H1 (cell line): ENCODE results near the gene SLC24A3. TPM values are rescaled to one million over a fixed set of nuclear protein-coding genes. Genes with fewer than 3 reads are reported as not detected.

Source experiments
- CTCF ChIA-PET: fragments of 300-600 bp; sonication (Branson Sonifier 250); formaldehyde crosslinking; loops from one replicate; lab custom pipeline; 2021; ENCODE audit not compliant: partially characterized antibody; lab: Charles Lee
- POLR2A ChIA-PET: fragments of 300-600 bp; sonication (Branson Sonifier 250); formaldehyde crosslinking; loops from one replicate; lab custom pipeline; 2021; ENCODE audit warnings: inconsistent platforms; ENCODE audit not compliant: partially characterized antibody; lab: Charles Lee
- DNase-seq, 2 experiments: peaks; one replicate each; pipeline versions ENCODE4 v3.0.0 to v3.0.0-alpha.2; 2010 to 2022; ENCODE audit warnings: low spot score in 2 of 2, low read depth in 1 of 2, mixed read lengths in 1 of 2
- FAIRE-seq: peaks from 2 replicates; lab custom pipeline; 2011; peaks lifted over from hg19 to GRCh38; lab: Jason Lieb, UNC
- H2AFZ ChIP-seq: 2 replicates; pipeline ENCODE4 v1.8.1; 2012; ENCODE audit warnings: low read length, inconsistent platforms
- H2AK5ac ChIP-seq: 2 replicates; pipeline ENCODE4 v1.6.1; 2013; ENCODE audit warnings: low read depth, low read length
- H2BK120ac ChIP-seq: replicated peaks from 2 replicates; pipeline ENCODE3; 2013; ENCODE audit warnings: low read depth, low read length, inconsistent platforms
- H2BK12ac ChIP-seq: 2 replicates; pipeline ENCODE4 v1.6.1; 2013; ENCODE audit warnings: low read depth, low read length
- H2BK15ac ChIP-seq: 2 replicates; pipeline ENCODE4 v1.6.1; 2013; ENCODE audit warnings: low read length
- H2BK20ac ChIP-seq: 2 replicates; pipeline ENCODE4 v1.6.1; 2013; ENCODE audit warnings: low read length
- H2BK5ac ChIP-seq: 2 replicates; pipeline ENCODE4 v1.6.1; 2013; ENCODE audit warnings: low read depth, low read length
- H3K14ac ChIP-seq: 2 replicates; pipeline ENCODE4 v1.6.1; 2013; ENCODE audit warnings: inconsistent platforms; ENCODE audit not compliant: insufficient read length
- H3K18ac ChIP-seq: 2 replicates; pipeline ENCODE4 v1.6.1; 2013; ENCODE audit warnings: low read length; ENCODE audit errors: extremely low read depth
- H3K23ac ChIP-seq: 2 replicates; pipeline ENCODE4 v1.6.1; 2013; ENCODE audit warnings: inconsistent platforms; ENCODE audit not compliant: insufficient read length
- H3K23me2 ChIP-seq: 2 replicates; pipeline ENCODE4 v1.6.1; 2013; ENCODE audit warnings: low read depth, low read length
- H3K27ac ChIP-seq: 2 replicates; pipeline ENCODE4 v1.6.1; 2011; ENCODE audit warnings: low read depth, low read length, inconsistent platforms
- H3K27me3 ChIP-seq, 4 experiments: replicated peaks in 1 of 4; 1 replicate in 1 of 4; 2 replicates in 3 of 4; pipeline versions ENCODE4 v1.6.1 to v1.8.1; 2011 to 2013; ENCODE audit warnings: low read length in 3 of 4, mild to moderate bottlenecking in 3 of 4, inconsistent platforms in 2 of 4, mixed read lengths in 2 of 4, moderate library complexity in 1 of 4; ENCODE audit not compliant: control insufficient read depth in 3 of 4, insufficient read depth in 3 of 4; ENCODE audit errors: extremely low read depth in 1 of 4
- H3K36me3 ChIP-seq, 4 experiments: 2 replicates each; pipeline versions ENCODE4 v1.6.1 to v1.8.1; 2011 to 2013; ENCODE audit warnings: mild to moderate bottlenecking in 4 of 4, low read length in 3 of 4, moderate library complexity in 2 of 4, control low read depth in 1 of 4, inconsistent platforms in 1 of 4; ENCODE audit not compliant: insufficient read depth in 4 of 4, control insufficient read depth in 2 of 4
- H3K4ac ChIP-seq: replicated peaks from 2 replicates; pipeline ENCODE3; 2013; ENCODE audit warnings: low read length, low read depth, mixed read lengths, inconsistent platforms; ENCODE audit not compliant: insufficient read length
- H3K4me1 ChIP-seq, 4 experiments: replicated peaks in 1 of 4; 1 replicate in 1 of 4; 2 replicates in 3 of 4; pipeline versions ENCODE4 v1.6.1 to v1.8.1; 2011 to 2013; ENCODE audit warnings: low read length in 3 of 4, inconsistent platforms in 2 of 4, mixed read lengths in 1 of 4; ENCODE audit not compliant: insufficient read depth in 4 of 4, control insufficient read depth in 3 of 4
- H3K4me2 ChIP-seq, 2 experiments: 2 replicates each; pipeline versions ENCODE4 v1.6.1 to v1.8.1; 2011 to 2013; ENCODE audit warnings: low read depth in 2 of 2, low read length in 2 of 2, control low read depth in 1 of 2, inconsistent platforms in 1 of 2, mild to moderate bottlenecking in 1 of 2; ENCODE audit not compliant: insufficient read depth in 1 of 2
- H3K4me3 ChIP-seq, 4 experiments: fragments of 200-600, 300-600 bp in 1 of 4; sonication (generic), shearing (Covaris generic), sonication (Bioruptor Twin) in 1 of 4; 2 replicates each; pipeline versions ENCODE4 v1.5.1 to v1.8.1; 2011 to 2016; ENCODE audit warnings: low read length in 4 of 4, low read depth in 3 of 4, control low read depth in 2 of 4, inconsistent platforms in 2 of 4, mild to moderate bottlenecking in 2 of 4, mixed read lengths in 1 of 4, moderate library complexity in 1 of 4; ENCODE audit not compliant: insufficient read depth in 2 of 4; ENCODE audit errors: extremely low read depth in 1 of 4
- H3K56ac ChIP-seq: replicated peaks from 2 replicates; pipeline ENCODE3; 2013; ENCODE audit warnings: low read depth, mild to moderate bottlenecking, mixed read lengths, low read length, inconsistent platforms; ENCODE audit not compliant: insufficient read length
- H3K79me1 ChIP-seq: 2 replicates; pipeline ENCODE4 v1.6.1; 2013; ENCODE audit warnings: low read depth, low read length, control low read depth
- H3K79me2 ChIP-seq, 2 experiments: 2 replicates each; pipeline versions ENCODE4 v1.6.1 to v1.8.1; 2012 to 2013; ENCODE audit warnings: low read length in 2 of 2, mild to moderate bottlenecking in 2 of 2, inconsistent platforms in 1 of 2; ENCODE audit not compliant: insufficient read depth in 2 of 2, control insufficient read depth in 1 of 2
- H3K9ac ChIP-seq, 4 experiments: replicated peaks in 1 of 4; 1 replicate in 1 of 4; 2 replicates in 3 of 4; pipeline versions ENCODE4 v1.6.1 to v1.8.1; 2011 to 2013; ENCODE audit warnings: low read depth in 3 of 4, low read length in 3 of 4, control low read depth in 2 of 4, mild to moderate bottlenecking in 2 of 4, moderate library complexity in 2 of 4, inconsistent platforms in 1 of 4; ENCODE audit errors: extremely low read depth in 1 of 4
- H3K9me3 ChIP-seq, 2 experiments: 2 replicates each; pipeline versions ENCODE4 v1.6.1 to v1.8.1; 2012 to 2013; ENCODE audit warnings: mild to moderate bottlenecking in 2 of 2, moderate library complexity in 2 of 2, control low read depth in 1 of 2, inconsistent platforms in 1 of 2, low read depth in 1 of 2, low read length in 1 of 2, mixed read lengths in 1 of 2; ENCODE audit not compliant: insufficient read depth in 2 of 2
- H4K20me1 ChIP-seq, 2 experiments: replicated peaks in 1 of 2; 2 replicates each; pipeline versions ENCODE3 to v1.8.1; 2011 to 2013; ENCODE audit warnings: inconsistent platforms in 2 of 2, low read length in 2 of 2, mild to moderate bottlenecking in 1 of 2; ENCODE audit not compliant: insufficient read depth in 2 of 2, control insufficient read depth in 1 of 2
- H4K5ac ChIP-seq: 2 replicates; pipeline ENCODE4 v1.6.1; 2013; ENCODE audit warnings: low read length, low read depth, mixed read lengths, inconsistent platforms; ENCODE audit not compliant: insufficient read length
- H4K8ac ChIP-seq: 2 replicates; pipeline ENCODE4 v1.8.0; 2013; ENCODE audit warnings: mild to moderate bottlenecking, moderate library complexity, low read length, inconsistent platforms; ENCODE audit not compliant: insufficient read depth; ENCODE audit errors: extremely low read depth
- H4K91ac ChIP-seq: replicated peaks from 2 replicates; pipeline ENCODE3; 2013; ENCODE audit warnings: low read length, mixed read lengths, inconsistent platforms; ENCODE audit not compliant: insufficient read length
- BRCA1 ChIP-seq: IDR thresholded peaks from 2 replicates; pipeline ENCODE4 v1.6.1; 2012; ENCODE audit warnings: low read depth, low read length, improper control_type of control experiment
- CBX5 ChIP-seq: fragments of 300-800, 300-1000 bp; sonication (generic); IDR thresholded peaks from 2 replicates; pipeline ENCODE4 v1.7.1; 2016; ENCODE audit warnings: antibody characterized with exemption, low read length, low read depth
- EZH2 ChIP-seq: fragments of 200-600 bp; sonication (generic); IDR thresholded peaks from 2 replicates; pipeline ENCODE4 v1.7.1; 2012; ENCODE audit warnings: low read depth, mild to moderate bottlenecking, moderate library complexity, low read length, inconsistent platforms; ENCODE audit not compliant: severe bottlenecking
- FOSL1 ChIP-seq: IDR thresholded peaks from 2 replicates; pipeline ENCODE4 v1.6.1; 2011; ENCODE audit warnings: mild to moderate bottlenecking, low read depth, low read length, moderate library complexity; ENCODE audit not compliant: insufficient read depth
- JUN ChIP-seq: IDR thresholded peaks from 2 replicates; pipeline ENCODE4 v1.6.1; 2011; ENCODE audit warnings: low read depth, mild to moderate bottlenecking, improper control_type of control experiment, low read length
- KDM5A ChIP-seq: fragments of 200-600 bp; IDR thresholded peaks from 2 replicates; pipeline ENCODE4 v1.7.1; 2012; ENCODE audit warnings: mild to moderate bottlenecking, low read length, inconsistent platforms, mixed read lengths
- MAFK ChIP-seq: IDR thresholded peaks from 2 replicates; pipeline ENCODE4 v1.6.1; 2012; ENCODE audit warnings: low read depth, mild to moderate bottlenecking, improper control_type of control experiment, low read length
- MAX ChIP-seq: IDR thresholded peaks from 2 replicates; pipeline ENCODE4 v1.6.1; 2012; ENCODE audit warnings: inconsistent platforms
- POLR2A ChIP-seq, 2 experiments: IDR thresholded peaks; 1 replicate in 1 of 2; 2 replicates in 1 of 2; pipeline ENCODE4 v1.6.1; 2011; ENCODE audit warnings: low read depth in 2 of 2, low read length in 2 of 2, mild to moderate bottlenecking in 2 of 2; ENCODE audit errors: control extremely low read depth in 1 of 2
- SIN3A ChIP-seq, 2 experiments: IDR thresholded peaks in 1 of 2; conservative IDR thresholded peaks in 1 of 2; 2 replicates each; pipeline ENCODE4 v1.6.1; 2011 to 2012; ENCODE audit warnings: low read length in 2 of 2, improper control_type of control experiment in 1 of 2, low read depth in 1 of 2, mild to moderate bottlenecking in 1 of 2
- TAF1 ChIP-seq: IDR thresholded peaks from 2 replicates; pipeline ENCODE4 v1.6.1; 2011; ENCODE audit warnings: mild to moderate bottlenecking, low read depth, low read length
- TBP ChIP-seq: IDR thresholded peaks from 2 replicates; pipeline ENCODE4 v1.6.1; 2011; ENCODE audit warnings: low read depth, low read length, improper control_type of control experiment
- WGBS, 2 experiments: shearing (Covaris generic) in 1 of 2; methylation state at CpG; one replicate each; pipeline versions ENCODE4 v1.1.6 to v1.1.7; 2013 to 2015; ENCODE audit warnings: low lambda C conversion rate in 2 of 2, mixed read lengths in 2 of 2, inconsistent platforms in 1 of 2, low coverage in 1 of 2, missing lambda C conversion rate in 1 of 2; ENCODE audit not compliant: insufficient replicate concordance in 2 of 2, insufficient coverage in 1 of 2, insufficient read length in 1 of 2; ENCODE audit errors: extremely low coverage in 1 of 2, missing lambda C conversion rate in 1 of 2; 5-methylcytosine and 5-hydroxymethylcytosine counted together
- polyA plus RNA-seq, 7 experiments: library from polyadenylated mRNA; depleted of rRNA in 3 of 7; stranded (reverse) in 5 of 7; unstranded in 2 of 7; fragments of >200 nt in 5 of 7; fragments of 200-250 nt in 2 of 7; gene quantifications; 1 replicate in 5 of 7; 2 replicates in 1 of 7; 4 replicates in 1 of 7; pipeline versions ENCODE4 v1.2.1 to v1.2.3, GENCODE V29; 2011 to 2013; ENCODE audit warnings: missing spikeins in 2 of 7, mixed read lengths in 2 of 7
- total RNA-seq: library from RNA; stranded (reverse); fragmentation: NEBNext Ultra II Directional; extraction: Animal tissue kit (Norgen Biotek cat#: 25700); gene quantifications from 2 replicates; pipeline ENCODE4 v1.2.1, GENCODE V29; 2021

The SLC24A3 gene
- total and polyA plus RNA-seq, 2 of the 8 experiments (the other 6 are each of a cell fraction or from before 2014, with no cell fraction given), result 4.5 to 6.3 TPM

GRCh38 chr20:19260412-19261090, 48.1 kb downstream of the SLC24A3 start:
- Histone ChIP-seq H3K79me2 (no peaks in the 10 kb centered on the region), H2AK5ac (no peak overlapping the region), H4K91ac (no peak overlapping the region), H3K4ac (no peak overlapping the region), H3K9ac (no peak overlapping the region), H3K79me1 (no peaks in the 10 kb centered on the region), H3K23me2 (no peaks in the 10 kb centered on the region), H2BK15ac (no peak overlapping the region), H3K27me3 (no peaks in the 10 kb centered on the region), H3K4me3 (no peak overlapping the region), H2BK12ac (no peak overlapping the region), H4K20me1 (no peaks in the 10 kb centered on the region), H3K56ac (no peak overlapping the region), H3K9me3 (no peaks in the 10 kb centered on the region), H3K4me1 (peaks cover 0 to 1% (median 0%) of the 10 kb centered on the region in 4 experiments; a peak in 1 of 7 replicates), H2AFZ (no peak overlapping the region), H3K14ac (no peak overlapping the region), H4K8ac (no peak overlapping the region), H2BK20ac (no peak overlapping the region), H2BK120ac (no peak overlapping the region), H2BK5ac (no peak overlapping the region), H3K27ac (no peak overlapping the region), H3K36me3 (no peaks in the 10 kb centered on the region), H3K4me2 (no peak overlapping the region), H4K5ac (no peak overlapping the region), H3K23ac (no peak overlapping the region), H3K18ac (no peak overlapping the region)
- CTCF ChIA-PET, result interaction anchor here (0.7 to 2.5 kb wide), 6 partner anchors 9 to 402 kb away, joined by 3 to 9 read pairs (median 3); no protein-coding TSS in a partner anchor
- DNase-seq (no peak), FAIRE-seq (no peak)
- POLR2A ChIA-PET, result interaction anchor here (1.4 kb wide), 1 partner anchor 10 kb away, joined by 5 read pairs; no protein-coding TSS in a partner anchor
- 96% methylated on average over 9 of the region's 9 CpGs; no CpG with 5 or more reads in 1 of the 2 experiments for WGBS, 2 experiments
- TF ChIP-seq BRCA1, result no peak
- no peak for TF ChIP-seq JUN
- no peak for TF ChIP-seq MAFK
- TF ChIP-seq CBX5, result no peak
- no peak for TF ChIP-seq SIN3A (conservative IDR thresholded peaks at IDR 0.05 in 1 of 2, IDR thresholded peaks at IDR 0.05 in 1 of 2; ENCODE audit: low read depth in 1 of 2, low read length in 2 of 2)
- TF ChIP-seq POLR2A (IDR thresholded peaks at IDR 0.05; ENCODE audit: control extremely low read depth in 1 of 2, low read depth in 2 of 2, low read length in 2 of 2), result no peak
- TF ChIP-seq TAF1, result no peak
- no peak for TF ChIP-seq EZH2
- no peak for TF ChIP-seq KDM5A
- no peak for TF ChIP-seq MAX
- no peak for TF ChIP-seq FOSL1
- TF ChIP-seq TBP, result no peak
